ENCODE results near the gene TAF5L.
"Not testable (repeated sequence)": the region's sequence is repeated elsewhere in the genome, so short reads cannot be mapped to it uniquely, and the experiment has no call there.

DNA sequence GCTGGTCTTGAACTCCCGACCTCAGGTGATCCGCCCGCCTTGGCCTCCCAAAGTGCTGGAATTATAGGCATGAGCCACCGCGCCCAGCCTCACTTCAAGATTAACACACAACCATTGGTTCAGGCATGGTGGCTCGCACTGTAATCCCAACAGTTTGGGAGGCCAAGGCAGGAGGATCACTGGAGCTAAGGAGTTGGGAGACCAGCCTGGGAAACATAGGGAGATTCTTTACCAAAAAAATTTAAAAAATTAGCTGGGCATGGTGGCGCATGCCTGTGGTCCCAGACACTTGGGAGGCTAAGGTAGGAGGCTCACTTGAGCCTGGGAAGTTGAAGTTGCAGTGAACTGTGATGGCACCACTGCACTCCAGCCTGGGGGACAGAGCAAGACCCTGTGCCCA, 30.0 kb downstream of the TAF5L start:
- TF ChIP-seq, protein P1, sequence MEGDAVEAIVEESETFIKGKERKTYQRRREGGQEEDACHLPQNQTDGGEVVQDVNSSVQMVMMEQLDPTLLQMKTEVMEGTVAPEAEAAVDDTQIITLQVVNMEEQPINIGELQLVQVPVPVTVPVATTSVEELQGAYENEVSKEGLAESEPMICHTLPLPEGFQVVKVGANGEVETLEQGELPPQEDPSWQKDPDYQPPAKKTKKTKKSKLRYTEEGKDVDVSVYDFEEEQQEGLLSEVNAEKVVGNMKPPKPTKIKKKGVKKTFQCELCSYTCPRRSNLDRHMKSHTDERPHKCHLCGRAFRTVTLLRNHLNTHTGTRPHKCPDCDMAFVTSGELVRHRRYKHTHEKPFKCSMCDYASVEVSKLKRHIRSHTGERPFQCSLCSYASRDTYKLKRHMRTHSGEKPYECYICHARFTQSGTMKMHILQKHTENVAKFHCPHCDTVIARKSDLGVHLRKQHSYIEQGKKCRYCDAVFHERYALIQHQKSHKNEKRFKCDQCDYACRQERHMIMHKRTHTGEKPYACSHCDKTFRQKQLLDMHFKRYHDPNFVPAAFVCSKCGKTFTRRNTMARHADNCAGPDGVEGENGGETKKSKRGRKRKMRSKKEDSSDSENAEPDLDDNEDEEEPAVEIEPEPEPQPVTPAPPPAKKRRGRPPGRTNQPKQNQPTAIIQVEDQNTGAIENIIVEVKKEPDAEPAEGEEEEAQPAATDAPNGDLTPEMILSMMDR (IDR thresholded peaks at IDR 0.05): not testable (repeated sequence)
- not testable (repeated sequence) for TF ChIP-seq POLR2A, EP300 (IDR thresholded peaks at IDR 0.05)
